Epithelial cell of esophagus (primary cell): Measurements from ENCODE around the gene VASP.

Experiments
- DNase-seq: peaks from one replicate; pipeline ENCODE4 v3.0.0; 2010; ENCODE audit warnings: low read depth
- H3K4me3 ChIP-seq: 2 replicates; pipeline ENCODE4 v1.5.1; 2011; ENCODE audit warnings: mild to moderate bottlenecking, low read length, control low read depth
- TF ChIP-seq, protein P1 (sequence below): IDR thresholded peaks from 2 replicates; pipeline ENCODE4 v1.5.1; 2011; ENCODE audit warnings: low read depth, mild to moderate bottlenecking, low read length, control low read depth, inconsistent platforms; ENCODE audit not compliant: insufficient read depth; ENCODE audit errors: missing control alignments

Gene VASP

GRCh38 chr19:45517238-45517637 is 10.0 kb downstream of the VASP start:
- DNase-seq, result no peak
- TF ChIP-seq, protein P1, sequence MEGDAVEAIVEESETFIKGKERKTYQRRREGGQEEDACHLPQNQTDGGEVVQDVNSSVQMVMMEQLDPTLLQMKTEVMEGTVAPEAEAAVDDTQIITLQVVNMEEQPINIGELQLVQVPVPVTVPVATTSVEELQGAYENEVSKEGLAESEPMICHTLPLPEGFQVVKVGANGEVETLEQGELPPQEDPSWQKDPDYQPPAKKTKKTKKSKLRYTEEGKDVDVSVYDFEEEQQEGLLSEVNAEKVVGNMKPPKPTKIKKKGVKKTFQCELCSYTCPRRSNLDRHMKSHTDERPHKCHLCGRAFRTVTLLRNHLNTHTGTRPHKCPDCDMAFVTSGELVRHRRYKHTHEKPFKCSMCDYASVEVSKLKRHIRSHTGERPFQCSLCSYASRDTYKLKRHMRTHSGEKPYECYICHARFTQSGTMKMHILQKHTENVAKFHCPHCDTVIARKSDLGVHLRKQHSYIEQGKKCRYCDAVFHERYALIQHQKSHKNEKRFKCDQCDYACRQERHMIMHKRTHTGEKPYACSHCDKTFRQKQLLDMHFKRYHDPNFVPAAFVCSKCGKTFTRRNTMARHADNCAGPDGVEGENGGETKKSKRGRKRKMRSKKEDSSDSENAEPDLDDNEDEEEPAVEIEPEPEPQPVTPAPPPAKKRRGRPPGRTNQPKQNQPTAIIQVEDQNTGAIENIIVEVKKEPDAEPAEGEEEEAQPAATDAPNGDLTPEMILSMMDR, result no peak
- H3K4me3 ChIP-seq, result no peak overlapping the region

- no peak overlapping the region for H3K4me3 ChIP-seq
- DNase-seq, result no peak
- TF ChIP-seq, protein P1, result no peak
These were observed 10.6 kb downstream of the VASP start for GRCh38 chr19:45517641-45518468.

DNA sequence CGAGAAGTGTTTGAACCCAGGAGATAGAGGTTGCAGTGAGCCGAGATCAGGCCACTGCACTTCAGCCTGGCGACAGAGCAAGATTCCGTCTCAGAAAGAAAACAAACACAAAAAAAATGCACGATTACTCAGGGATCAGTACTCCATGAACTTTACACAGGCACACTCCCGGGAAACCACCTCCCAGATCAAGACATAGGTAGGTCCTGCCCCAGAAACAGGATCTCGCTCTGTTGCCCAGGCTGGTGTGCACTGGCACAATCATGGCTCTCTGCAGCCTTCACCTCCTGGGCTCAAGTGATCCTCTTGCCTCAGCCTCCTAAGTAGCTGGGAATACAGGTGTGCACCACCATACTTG is 11.2 kb downstream of the VASP start:
- H3K4me3 ChIP-seq, result no peak overlapping the region
- no peak for DNase-seq
- TF ChIP-seq, protein P1, result no peak

GRCh38 chr19:45522010-45522941 is 15.0 kb downstream of the VASP start:
- no peak for DNase-seq

DNA sequence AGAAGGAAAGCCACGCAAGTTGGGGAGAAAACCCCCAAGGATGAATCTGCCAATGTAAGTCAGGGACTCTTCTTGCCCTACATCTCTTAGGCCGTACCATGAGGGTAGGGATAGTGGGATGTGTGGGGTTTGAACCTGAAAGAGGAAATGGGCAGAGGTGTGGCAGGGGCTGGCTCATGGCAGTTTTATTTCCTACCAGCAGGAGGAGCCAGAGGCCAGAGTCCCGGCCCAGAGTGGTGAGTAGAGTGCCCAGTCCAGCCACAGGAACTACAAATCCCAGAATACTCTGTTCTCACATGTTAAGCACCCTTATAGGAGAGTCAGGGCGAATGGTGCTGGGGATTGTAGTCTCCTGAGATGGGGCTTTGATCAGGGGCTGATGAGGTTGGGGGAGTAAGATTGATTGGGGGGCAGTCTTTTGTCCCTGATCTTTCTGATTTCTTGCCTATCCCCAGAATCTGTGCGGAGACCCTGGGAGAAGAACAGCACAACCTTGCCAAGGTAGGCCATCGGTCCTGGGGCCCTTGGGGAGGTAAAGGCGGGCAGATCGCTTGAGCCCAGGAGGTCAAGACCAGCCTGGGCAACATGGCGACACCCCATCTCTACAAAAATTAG is 16.5 kb downstream of the VASP start:
- peak; percentile 85 for DNase-seq
- no peak overlapping the region for H3K4me3 ChIP-seq
- TF ChIP-seq, protein P1, result peak; percentile 91

More at GRCh38 chr19:45522010-45522941, 15.0 kb downstream of the VASP start:
- no peak overlapping the region for H3K4me3 ChIP-seq
- TF ChIP-seq, protein P1, result no peak

DNA sequence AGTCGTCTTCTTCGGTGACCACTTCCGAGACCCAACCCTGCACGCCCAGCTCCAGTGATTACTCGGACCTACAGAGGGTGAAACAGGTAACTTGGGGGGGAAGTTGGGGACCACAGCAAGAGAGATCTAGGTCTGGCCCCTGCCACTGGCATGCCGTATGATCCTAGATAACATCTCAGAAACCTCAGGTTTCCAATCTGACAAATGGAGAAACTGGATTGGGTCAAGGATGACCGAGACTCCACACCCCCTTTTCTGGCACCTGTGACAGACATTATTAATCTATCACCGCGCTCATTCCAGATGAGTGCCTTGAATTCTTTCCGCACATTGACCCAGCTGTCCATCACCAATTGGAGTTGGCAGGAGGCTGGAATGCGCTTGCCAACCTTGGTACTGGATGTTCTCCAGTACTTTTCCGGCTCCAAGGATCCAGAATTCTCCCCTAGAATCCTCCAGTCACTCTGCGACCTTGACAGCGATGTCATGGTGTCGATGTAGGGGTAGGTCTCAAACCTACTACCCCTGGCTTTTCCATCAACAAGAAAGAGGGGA is 17.4 kb downstream of the VASP start:
- no peak for DNase-seq
- TF ChIP-seq, protein P1, result no peak
- H3K4me3 ChIP-seq, result no peak overlapping the region
